Measurements from ENCODE around the gene UCK2.

UCK2 gene

DNA sequence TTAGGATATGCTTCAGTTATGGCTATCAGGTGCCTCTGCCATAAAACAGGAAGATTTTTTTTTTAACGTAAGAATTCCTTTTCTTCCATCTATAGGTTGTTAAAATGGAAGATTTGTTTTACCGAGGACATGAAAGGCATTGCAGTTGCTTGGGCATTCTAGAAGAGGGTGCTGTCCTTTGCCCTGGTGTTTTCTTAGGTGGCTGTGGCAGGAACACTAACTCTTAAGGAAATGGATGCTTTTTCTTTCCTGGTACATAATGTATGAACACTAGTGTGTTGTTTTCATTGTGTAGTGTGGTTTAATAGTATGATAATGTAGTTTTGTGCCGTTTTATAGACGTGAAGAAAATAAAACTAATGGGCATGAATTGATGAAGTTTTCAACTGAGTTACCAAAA, 47.2 kb downstream of the UCK2 start:
- H3K27ac ChIP-seq (ENCODE audit: low read length), result no peak overlapping the region
- TF ChIP-seq, protein P1, sequence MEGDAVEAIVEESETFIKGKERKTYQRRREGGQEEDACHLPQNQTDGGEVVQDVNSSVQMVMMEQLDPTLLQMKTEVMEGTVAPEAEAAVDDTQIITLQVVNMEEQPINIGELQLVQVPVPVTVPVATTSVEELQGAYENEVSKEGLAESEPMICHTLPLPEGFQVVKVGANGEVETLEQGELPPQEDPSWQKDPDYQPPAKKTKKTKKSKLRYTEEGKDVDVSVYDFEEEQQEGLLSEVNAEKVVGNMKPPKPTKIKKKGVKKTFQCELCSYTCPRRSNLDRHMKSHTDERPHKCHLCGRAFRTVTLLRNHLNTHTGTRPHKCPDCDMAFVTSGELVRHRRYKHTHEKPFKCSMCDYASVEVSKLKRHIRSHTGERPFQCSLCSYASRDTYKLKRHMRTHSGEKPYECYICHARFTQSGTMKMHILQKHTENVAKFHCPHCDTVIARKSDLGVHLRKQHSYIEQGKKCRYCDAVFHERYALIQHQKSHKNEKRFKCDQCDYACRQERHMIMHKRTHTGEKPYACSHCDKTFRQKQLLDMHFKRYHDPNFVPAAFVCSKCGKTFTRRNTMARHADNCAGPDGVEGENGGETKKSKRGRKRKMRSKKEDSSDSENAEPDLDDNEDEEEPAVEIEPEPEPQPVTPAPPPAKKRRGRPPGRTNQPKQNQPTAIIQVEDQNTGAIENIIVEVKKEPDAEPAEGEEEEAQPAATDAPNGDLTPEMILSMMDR (IDR thresholded peaks at IDR 0.05; ENCODE audit: low read depth, low read length), result no peak
- no peak for TF ChIP-seq EZH2phosphoT487 (IDR thresholded peaks at IDR 0.05; ENCODE audit: low read depth)
- H3K4me3 ChIP-seq (ENCODE audit: low read length), result no peak overlapping the region
- no peak overlapping the region for H2AFZ ChIP-seq (ENCODE audit: low read depth, low read length)
- H3K79me2 ChIP-seq (ENCODE audit: low read length), result peaks cover 97% of the 10 kb centered on the region
- H3K4me2 ChIP-seq (ENCODE audit: low read length), result no peak overlapping the region
- H3K27me3 ChIP-seq (ENCODE audit: low read depth, low read length), result no peaks in the 10 kb centered on the region
- H4K20me1 ChIP-seq (ENCODE audit: insufficient read depth, low read length), result no peaks in the 10 kb centered on the region
- no peaks in the 10 kb centered on the region; the same call in 1 of the 2 replicates for H3K9me3 ChIP-seq (ENCODE audit: insufficient read depth, low read length)
- H3K36me3 ChIP-seq (replicated peaks; ENCODE audit: low read depth, low read length), result peaks cover 21% of the 10 kb centered on the region
- H3K4me1 ChIP-seq (ENCODE audit: low read length), result peaks cover 87% of the 10 kb centered on the region
- H3K9ac ChIP-seq (ENCODE audit: low read length), result no peak overlapping the region

DNA sequence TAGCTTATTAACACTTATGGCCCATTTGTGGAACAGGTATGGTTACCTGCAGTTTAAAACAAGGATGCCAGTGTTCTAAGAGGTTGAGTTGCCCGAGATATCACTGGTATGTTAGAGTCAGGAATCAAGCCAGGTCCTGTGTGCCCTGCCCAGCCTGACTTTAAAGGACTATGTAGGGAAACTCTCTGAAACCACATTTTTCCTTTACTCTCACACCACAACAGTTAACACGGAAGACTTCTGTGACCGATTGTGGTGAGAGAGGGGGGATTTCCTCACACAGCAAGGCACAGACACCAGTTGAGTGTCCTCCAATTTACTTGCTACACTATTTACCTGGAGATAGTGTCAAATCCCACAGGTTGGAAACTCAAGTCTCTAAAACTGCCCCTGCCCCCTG, 47.8 kb downstream of the UCK2 start:
- Histone ChIP-seq H3K27ac (ENCODE audit: low read length) (no peak overlapping the region), H3K9me3 (ENCODE audit: insufficient read depth, low read length) (no peaks in the 10 kb centered on the region; the same call in 1 of the 2 replicates), H2AFZ (ENCODE audit: low read depth, low read length) (no peak overlapping the region), H3K79me2 (ENCODE audit: low read length) (peaks cover 98% of the 10 kb centered on the region), H3K27me3 (ENCODE audit: low read depth, low read length) (no peaks in the 10 kb centered on the region), H3K36me3 (replicated peaks; ENCODE audit: low read depth, low read length) (peaks cover 21% of the 10 kb centered on the region), H3K4me3 (ENCODE audit: low read length) (peak overlapping the region; percentile 14; the same call in 1 of the 2 replicates), H4K20me1 (ENCODE audit: insufficient read depth, low read length) (no peaks in the 10 kb centered on the region), H3K9ac (ENCODE audit: low read length) (0 out of 2 replicates have a peak overlapping the region, but pooled peaks have one; percentile 0), H3K4me2 (ENCODE audit: low read length) (peak overlapping the region; percentile 48), H3K4me1 (ENCODE audit: low read length) (peaks cover 93% of the 10 kb centered on the region)
- TF ChIP-seq, protein P1 (IDR thresholded peaks at IDR 0.05; ENCODE audit: low read depth, low read length), result no peak
- TF ChIP-seq EZH2phosphoT487 (IDR thresholded peaks at IDR 0.05; ENCODE audit: low read depth), result no peak

DNA sequence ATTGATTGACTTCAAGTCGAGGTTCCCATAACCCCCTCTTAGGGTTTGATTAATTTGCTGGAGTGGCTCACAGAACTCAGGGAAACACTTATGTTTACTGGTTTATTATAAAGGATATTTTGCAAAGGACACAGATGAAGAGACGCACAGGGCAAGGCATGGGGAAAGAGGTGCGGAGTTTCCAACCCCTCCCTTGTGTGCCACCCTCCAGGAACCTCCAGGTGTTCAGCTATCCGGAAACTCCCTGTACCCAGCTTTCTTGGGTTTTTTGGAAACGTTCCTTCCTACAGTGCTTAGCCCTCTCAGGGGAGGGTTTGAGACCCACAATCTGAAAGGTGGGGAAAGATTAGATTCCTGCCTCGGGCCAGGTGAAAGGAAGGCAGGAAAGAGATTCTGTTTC, 48.2 kb downstream of the UCK2 start:
- H3K9me3 ChIP-seq (ENCODE audit: insufficient read depth, low read length), result no peaks in the 10 kb centered on the region; the same call in 1 of the 2 replicates
- H3K27ac ChIP-seq (ENCODE audit: low read length), result no peak overlapping the region
- H3K4me1 ChIP-seq (ENCODE audit: low read length), result peaks cover 94% of the 10 kb centered on the region
- TF ChIP-seq, protein P1 (IDR thresholded peaks at IDR 0.05; ENCODE audit: low read depth, low read length), result no peak
- no peak for TF ChIP-seq EZH2phosphoT487 (IDR thresholded peaks at IDR 0.05; ENCODE audit: low read depth)
- no peaks in the 10 kb centered on the region for H4K20me1 ChIP-seq (ENCODE audit: insufficient read depth, low read length)
- peaks cover 98% of the 10 kb centered on the region for H3K79me2 ChIP-seq (ENCODE audit: low read length)
- no peaks in the 10 kb centered on the region for H3K27me3 ChIP-seq (ENCODE audit: low read depth, low read length)
- no peak overlapping the region for H2AFZ ChIP-seq (ENCODE audit: low read depth, low read length)
- peak overlapping the region; percentile 14; the same call in 1 of the 2 replicates for H3K4me3 ChIP-seq (ENCODE audit: low read length)
- peak overlapping the region; percentile 48 for H3K4me2 ChIP-seq (ENCODE audit: low read length)
- peaks cover 21% of the 10 kb centered on the region for H3K36me3 ChIP-seq (replicated peaks; ENCODE audit: low read depth, low read length)
- no peak overlapping the region; the same call in 1 of the 2 replicates for H3K9ac ChIP-seq (ENCODE audit: low read length)

DNA sequence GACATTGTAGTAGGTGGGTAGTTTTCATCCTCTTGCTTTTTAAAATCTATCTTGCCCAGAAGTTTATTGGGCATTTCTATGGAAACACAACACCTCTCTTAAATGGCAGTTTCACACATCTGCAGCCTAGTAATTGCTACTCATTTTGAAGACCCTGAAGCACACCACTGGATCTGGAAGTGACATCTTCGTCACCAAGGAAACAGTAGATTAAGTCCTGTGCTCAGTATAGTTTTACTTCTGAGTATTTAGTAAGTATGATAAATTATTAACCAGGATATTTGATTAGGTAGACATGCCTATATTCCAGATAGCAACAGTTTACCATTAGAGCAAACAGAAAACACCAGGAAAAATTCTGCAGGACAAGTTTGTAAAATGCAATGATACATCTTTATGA, 48.7 kb downstream of the UCK2 start:
- Histone ChIP-seq H3K4me1 (ENCODE audit: low read length) (peaks cover 94% of the 10 kb centered on the region), H3K4me2 (ENCODE audit: low read length) (peak overlapping the region; percentile 48), H3K9ac (ENCODE audit: low read length) (no peak overlapping the region), H3K27ac (ENCODE audit: low read length) (0 out of 2 replicates have a peak overlapping the region, but pooled peaks have one; percentile 7), H3K4me3 (ENCODE audit: low read length) (no peak overlapping the region; the same call in 1 of the 2 replicates), H3K36me3 (replicated peaks; ENCODE audit: low read depth, low read length) (peaks cover 21% of the 10 kb centered on the region), H3K79me2 (ENCODE audit: low read length) (peaks cover 98% of the 10 kb centered on the region), H3K9me3 (ENCODE audit: insufficient read depth, low read length) (no peaks in the 10 kb centered on the region; the same call in 1 of the 2 replicates), H3K27me3 (ENCODE audit: low read depth, low read length) (no peaks in the 10 kb centered on the region), H2AFZ (ENCODE audit: low read depth, low read length) (no peak overlapping the region), H4K20me1 (ENCODE audit: insufficient read depth, low read length) (no peaks in the 10 kb centered on the region)
- TF ChIP-seq, protein P1 (IDR thresholded peaks at IDR 0.05; ENCODE audit: low read depth, low read length), result no peak
- no peak for TF ChIP-seq EZH2phosphoT487 (IDR thresholded peaks at IDR 0.05; ENCODE audit: low read depth)
